ENCODE measurements around the gene MYNN. TPM values are rescaled to one million over a fixed set of nuclear protein-coding genes. Genes with fewer than 3 reads are reported as not detected.

MYNN gene
- total and polyA plus RNA-seq, 4 donors, result 4.2 to 11.6 (median 9.1) TPM

DNA sequence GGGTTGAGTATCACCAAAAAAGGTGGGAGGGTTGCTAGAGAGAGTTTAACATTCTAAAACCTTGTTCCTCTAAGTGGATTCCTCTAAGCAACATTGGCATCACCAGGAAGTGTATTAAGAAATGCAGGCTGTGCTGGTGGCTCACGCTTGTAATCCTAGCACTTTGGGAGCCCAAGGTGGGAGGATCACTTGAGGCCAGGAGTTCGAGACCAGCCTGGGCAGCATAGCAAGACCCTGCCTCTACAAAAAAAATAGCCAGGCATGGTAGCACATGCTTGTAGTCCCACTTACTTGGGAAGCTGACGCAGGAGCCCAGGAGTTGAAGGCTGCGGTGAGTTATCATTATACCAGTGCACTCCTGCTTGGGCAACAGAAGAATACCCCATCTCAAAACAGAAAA lies 4.6 kb downstream of the MYNN start:
- Histone ChIP-seq H3K27me3 (ENCODE audit: control insufficient read depth in 4 of 4, insufficient read depth in 4 of 4, low read length in 3 of 4) (no peaks in the 10 kb centered on the region), H3K27ac (ENCODE audit: low read depth in 1 of 2, low read length in 2 of 2) (no peak overlapping the region), H3K4me3 (ENCODE audit: low read depth in 1 of 3, low read length in 3 of 3) (no peak overlapping the region), H3K9me3 (ENCODE audit: control insufficient read depth in 4 of 4, low read length in 3 of 4) (no peaks in the 10 kb centered on the region), H3K9ac (ENCODE audit: low read depth in 1 of 2, low read length in 2 of 2) (no peak overlapping the region), H3K4me1 (ENCODE audit: control insufficient read depth in 4 of 4, insufficient read depth in 4 of 4, low read length in 3 of 4) (peaks cover 0 to 25% (median 18%) of the 10 kb centered on the region in 4 donors), H3K36me3 (ENCODE audit: control insufficient read depth in 4 of 4, insufficient read depth in 3 of 4, low read depth in 1 of 4, low read length in 3 of 4) (peaks cover 7 to 60% (median 41%) of the 10 kb centered on the region in 4 donors)
- TF ChIP-seq YY1 (IDR thresholded peaks at IDR 0.05) (no peak), FOXA1 (IDR thresholded peaks at IDR 0.05) (no peak), NR2F2 (IDR thresholded peaks at IDR 0.05) (no peak), HNF4G (IDR thresholded peaks at IDR 0.05) (no peak), FOXA2 (IDR thresholded peaks at IDR 0.05) (no peak), HNF4A (conservative IDR thresholded peaks at IDR 0.05) (no peak), JUND (IDR thresholded peaks at IDR 0.05) (no peak), TAF1 (conservative IDR thresholded peaks at IDR 0.05) (no peak), RXRA (IDR thresholded peaks at IDR 0.05) (no peak)
- TF ChIP-seq, protein P1, sequence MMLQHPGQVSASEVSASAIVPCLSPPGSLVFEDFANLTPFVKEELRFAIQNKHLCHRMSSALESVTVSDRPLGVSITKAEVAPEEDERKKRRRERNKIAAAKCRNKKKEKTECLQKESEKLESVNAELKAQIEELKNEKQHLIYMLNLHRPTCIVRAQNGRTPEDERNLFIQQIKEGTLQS (IDR thresholded peaks at IDR 0.05), result no peak
- TF ChIP-seq, protein P2, sequence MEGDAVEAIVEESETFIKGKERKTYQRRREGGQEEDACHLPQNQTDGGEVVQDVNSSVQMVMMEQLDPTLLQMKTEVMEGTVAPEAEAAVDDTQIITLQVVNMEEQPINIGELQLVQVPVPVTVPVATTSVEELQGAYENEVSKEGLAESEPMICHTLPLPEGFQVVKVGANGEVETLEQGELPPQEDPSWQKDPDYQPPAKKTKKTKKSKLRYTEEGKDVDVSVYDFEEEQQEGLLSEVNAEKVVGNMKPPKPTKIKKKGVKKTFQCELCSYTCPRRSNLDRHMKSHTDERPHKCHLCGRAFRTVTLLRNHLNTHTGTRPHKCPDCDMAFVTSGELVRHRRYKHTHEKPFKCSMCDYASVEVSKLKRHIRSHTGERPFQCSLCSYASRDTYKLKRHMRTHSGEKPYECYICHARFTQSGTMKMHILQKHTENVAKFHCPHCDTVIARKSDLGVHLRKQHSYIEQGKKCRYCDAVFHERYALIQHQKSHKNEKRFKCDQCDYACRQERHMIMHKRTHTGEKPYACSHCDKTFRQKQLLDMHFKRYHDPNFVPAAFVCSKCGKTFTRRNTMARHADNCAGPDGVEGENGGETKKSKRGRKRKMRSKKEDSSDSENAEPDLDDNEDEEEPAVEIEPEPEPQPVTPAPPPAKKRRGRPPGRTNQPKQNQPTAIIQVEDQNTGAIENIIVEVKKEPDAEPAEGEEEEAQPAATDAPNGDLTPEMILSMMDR (IDR thresholded peaks at IDR 0.05; ENCODE audit: low read depth, low read length, missing input control), result no peak
- TF ChIP-seq, protein P3, sequence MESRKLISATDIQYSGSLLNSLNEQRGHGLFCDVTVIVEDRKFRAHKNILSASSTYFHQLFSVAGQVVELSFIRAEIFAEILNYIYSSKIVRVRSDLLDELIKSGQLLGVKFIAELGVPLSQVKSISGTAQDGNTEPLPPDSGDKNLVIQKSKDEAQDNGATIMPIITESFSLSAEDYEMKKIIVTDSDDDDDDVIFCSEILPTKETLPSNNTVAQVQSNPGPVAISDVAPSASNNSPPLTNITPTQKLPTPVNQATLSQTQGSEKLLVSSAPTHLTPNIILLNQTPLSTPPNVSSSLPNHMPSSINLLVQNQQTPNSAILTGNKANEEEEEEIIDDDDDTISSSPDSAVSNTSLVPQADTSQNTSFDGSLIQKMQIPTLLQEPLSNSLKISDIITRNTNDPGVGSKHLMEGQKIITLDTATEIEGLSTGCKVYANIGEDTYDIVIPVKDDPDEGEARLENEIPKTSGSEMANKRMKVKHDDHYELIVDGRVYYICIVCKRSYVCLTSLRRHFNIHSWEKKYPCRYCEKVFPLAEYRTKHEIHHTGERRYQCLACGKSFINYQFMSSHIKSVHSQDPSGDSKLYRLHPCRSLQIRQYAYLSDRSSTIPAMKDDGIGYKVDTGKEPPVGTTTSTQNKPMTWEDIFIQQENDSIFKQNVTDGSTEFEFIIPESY (IDR thresholded peaks at IDR 0.05), result no peak
- TF ChIP-seq, protein P4, sequence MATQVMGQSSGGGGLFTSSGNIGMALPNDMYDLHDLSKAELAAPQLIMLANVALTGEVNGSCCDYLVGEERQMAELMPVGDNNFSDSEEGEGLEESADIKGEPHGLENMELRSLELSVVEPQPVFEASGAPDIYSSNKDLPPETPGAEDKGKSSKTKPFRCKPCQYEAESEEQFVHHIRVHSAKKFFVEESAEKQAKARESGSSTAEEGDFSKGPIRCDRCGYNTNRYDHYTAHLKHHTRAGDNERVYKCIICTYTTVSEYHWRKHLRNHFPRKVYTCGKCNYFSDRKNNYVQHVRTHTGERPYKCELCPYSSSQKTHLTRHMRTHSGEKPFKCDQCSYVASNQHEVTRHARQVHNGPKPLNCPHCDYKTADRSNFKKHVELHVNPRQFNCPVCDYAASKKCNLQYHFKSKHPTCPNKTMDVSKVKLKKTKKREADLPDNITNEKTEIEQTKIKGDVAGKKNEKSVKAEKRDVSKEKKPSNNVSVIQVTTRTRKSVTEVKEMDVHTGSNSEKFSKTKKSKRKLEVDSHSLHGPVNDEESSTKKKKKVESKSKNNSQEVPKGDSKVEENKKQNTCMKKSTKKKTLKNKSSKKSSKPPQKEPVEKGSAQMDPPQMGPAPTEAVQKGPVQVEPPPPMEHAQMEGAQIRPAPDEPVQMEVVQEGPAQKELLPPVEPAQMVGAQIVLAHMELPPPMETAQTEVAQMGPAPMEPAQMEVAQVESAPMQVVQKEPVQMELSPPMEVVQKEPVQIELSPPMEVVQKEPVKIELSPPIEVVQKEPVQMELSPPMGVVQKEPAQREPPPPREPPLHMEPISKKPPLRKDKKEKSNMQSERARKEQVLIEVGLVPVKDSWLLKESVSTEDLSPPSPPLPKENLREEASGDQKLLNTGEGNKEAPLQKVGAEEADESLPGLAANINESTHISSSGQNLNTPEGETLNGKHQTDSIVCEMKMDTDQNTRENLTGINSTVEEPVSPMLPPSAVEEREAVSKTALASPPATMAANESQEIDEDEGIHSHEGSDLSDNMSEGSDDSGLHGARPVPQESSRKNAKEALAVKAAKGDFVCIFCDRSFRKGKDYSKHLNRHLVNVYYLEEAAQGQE (IDR thresholded peaks at IDR 0.05), result no peak
- no peak for DNase-seq (ENCODE audit: low spot score)
- WGBS, result 97% methylated on average over 4 of the region's 4 CpGs

DNA sequence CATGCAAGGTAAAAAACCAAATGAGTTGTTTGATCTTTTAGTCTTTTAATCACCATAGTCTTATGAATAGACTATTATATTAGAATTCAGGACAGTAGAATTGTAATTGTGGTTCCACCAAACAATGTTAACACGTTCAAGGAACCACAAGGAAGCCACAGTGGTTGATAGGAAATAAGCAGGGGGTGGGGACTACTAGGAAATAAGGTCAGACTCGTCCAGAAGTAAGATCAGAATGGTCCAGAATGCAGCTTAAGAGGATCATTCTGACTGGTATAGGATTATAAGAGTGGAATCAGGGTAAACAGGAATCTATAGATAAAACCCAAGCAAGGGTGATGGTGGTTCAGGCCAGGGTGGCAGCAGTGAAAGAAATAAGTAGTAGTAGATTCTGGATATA lies 7.5 kb downstream of the MYNN start:
- Histone ChIP-seq H3K9me3 (ENCODE audit: control insufficient read depth in 4 of 4, low read length in 3 of 4) (no peaks in the 10 kb centered on the region), H3K9ac (ENCODE audit: low read depth in 1 of 2, low read length in 2 of 2) (no peak overlapping the region), H3K36me3 (ENCODE audit: control insufficient read depth in 4 of 4, insufficient read depth in 3 of 4, low read depth in 1 of 4, low read length in 3 of 4) (peaks cover 7 to 76% (median 50%) of the 10 kb centered on the region in 4 donors), H3K27me3 (ENCODE audit: control insufficient read depth in 4 of 4, insufficient read depth in 4 of 4, low read length in 3 of 4) (no peaks in the 10 kb centered on the region), H3K4me3 (ENCODE audit: low read depth in 1 of 3, low read length in 3 of 3) (no peak overlapping the region), H3K4me1 (ENCODE audit: control insufficient read depth in 4 of 4, insufficient read depth in 4 of 4, low read length in 3 of 4) (peaks cover 0 to 5% (median 0%) of the 10 kb centered on the region in 4 donors), H3K27ac (ENCODE audit: low read depth in 1 of 2, low read length in 2 of 2) (no peak overlapping the region)
- TF ChIP-seq YY1 (IDR thresholded peaks at IDR 0.05) (no peak), TAF1 (conservative IDR thresholded peaks at IDR 0.05) (no peak), JUND (IDR thresholded peaks at IDR 0.05) (no peak), EGR1 (IDR thresholded peaks at IDR 0.05; ENCODE audit: low read depth in 2 of 2) (no peak), HNF4A (conservative IDR thresholded peaks at IDR 0.05) (no peak), RXRA (IDR thresholded peaks at IDR 0.05) (no peak)
- TF ChIP-seq, protein P5, sequence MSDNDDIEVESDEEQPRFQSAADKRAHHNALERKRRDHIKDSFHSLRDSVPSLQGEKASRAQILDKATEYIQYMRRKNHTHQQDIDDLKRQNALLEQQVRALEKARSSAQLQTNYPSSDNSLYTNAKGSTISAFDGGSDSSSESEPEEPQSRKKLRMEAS (IDR thresholded peaks at IDR 0.05), result no peak
- TF ChIP-seq, protein P1 (IDR thresholded peaks at IDR 0.05), result no peak
- TF ChIP-seq, protein P2 (IDR thresholded peaks at IDR 0.05; ENCODE audit: low read depth, low read length, missing input control), result no peak
- 69% methylated on average over 2 of the region's 2 CpGs for WGBS
- no peak for DNase-seq (ENCODE audit: low spot score)

Data from liver (tissue), 9 donors.